H9 (cell line): ENCODE measurements around the gene NDUFA3. TPM values are rescaled to one million over a fixed set of nuclear protein-coding genes. Genes with fewer than 3 reads are reported as not detected.

Experiments used
- DNase-seq: peaks from one replicate; pipeline ENCODE4 v3.0.0-alpha.2; 2017
- H2AFZ ChIP-seq: one replicate; pipeline ENCODE4 v1.6.1; 2013; ENCODE audit warnings: mild to moderate bottlenecking, low read length, control low read depth, moderate library complexity
- H2AK5ac ChIP-seq: 2 replicates; pipeline ENCODE4 v1.6.1; 2013; ENCODE audit warnings: low read length, control low read depth, mixed read lengths; ENCODE audit not compliant: insufficient read length
- H2BK120ac ChIP-seq: one replicate; pipeline ENCODE4 v1.6.1; 2013; ENCODE audit warnings: low read depth, mild to moderate bottlenecking, low read length, control low read depth, inconsistent platforms; ENCODE audit not compliant: poor library complexity, severe bottlenecking
- H2BK12ac ChIP-seq: 2 replicates; pipeline ENCODE4 v1.6.1; 2013; ENCODE audit warnings: low read length, control low read depth, mixed read lengths, low read depth; ENCODE audit not compliant: insufficient read length
- H2BK15ac ChIP-seq: 2 replicates; pipeline ENCODE4 v1.6.1; 2013; ENCODE audit warnings: low read depth, low read length, control low read depth
- H2BK20ac ChIP-seq: one replicate; pipeline ENCODE4 v1.6.1; 2013; ENCODE audit warnings: low read depth, mild to moderate bottlenecking, low read length, control low read depth, inconsistent platforms; ENCODE audit not compliant: poor library complexity, severe bottlenecking
- H2BK5ac ChIP-seq: 2 replicates; pipeline ENCODE4 v1.6.1; 2013; ENCODE audit warnings: low read length, control low read depth, mixed read lengths; ENCODE audit not compliant: insufficient read length
- H3K14ac ChIP-seq: 2 replicates; pipeline ENCODE4 v1.6.1; 2013; ENCODE audit warnings: low read length, control low read depth; ENCODE audit not compliant: insufficient read depth
- H3K18ac ChIP-seq: 2 replicates; pipeline ENCODE4 v1.6.1; 2013; ENCODE audit warnings: low read depth, mild to moderate bottlenecking, mixed read lengths, low read length, control low read depth; ENCODE audit not compliant: insufficient read length
- H3K23ac ChIP-seq: 2 replicates; pipeline ENCODE4 v1.6.1; 2013; ENCODE audit warnings: low read length, control low read depth, mixed read lengths, low read depth; ENCODE audit not compliant: insufficient read length
- H3K23me2 ChIP-seq: 2 replicates; pipeline ENCODE4 v1.6.1; 2013; ENCODE audit warnings: low read depth, mild to moderate bottlenecking, mixed read lengths, low read length, control low read depth; ENCODE audit not compliant: insufficient read length, poor library complexity, severe bottlenecking
- H3K27ac ChIP-seq: 2 replicates; pipeline ENCODE4 v1.5.1; 2013; ENCODE audit warnings: low read length, control low read depth, mixed read lengths, low read depth; ENCODE audit not compliant: insufficient read length
- H3K27me3 ChIP-seq: 2 replicates; pipeline ENCODE4 v1.6.1; 2013; ENCODE audit warnings: low read length, control low read depth, inconsistent platforms; ENCODE audit not compliant: insufficient read depth
- H3K4ac ChIP-seq: 2 replicates; pipeline ENCODE4 v1.6.1; 2013; ENCODE audit warnings: low read depth, mild to moderate bottlenecking, control low read depth, inconsistent platforms, low read length, moderate library complexity
- H3K4me1 ChIP-seq: 2 replicates; pipeline ENCODE4 v1.6.1; 2013; ENCODE audit warnings: low read length, control low read depth, inconsistent platforms; ENCODE audit not compliant: insufficient read depth
- H3K4me2 ChIP-seq: 2 replicates; pipeline ENCODE4 v1.6.1; 2013; ENCODE audit warnings: low read length, control low read depth, mixed read lengths; ENCODE audit not compliant: insufficient read length, insufficient read depth
- H3K56ac ChIP-seq: 2 replicates; pipeline ENCODE4 v1.6.1; 2013; ENCODE audit warnings: low read depth, mild to moderate bottlenecking, mixed read lengths, low read length, control low read depth; ENCODE audit not compliant: insufficient read length
- H3K79me1 ChIP-seq: 2 replicates; pipeline ENCODE4 v1.6.1; 2013; ENCODE audit warnings: low read depth, mild to moderate bottlenecking, moderate library complexity, low read length, control low read depth, inconsistent platforms; ENCODE audit not compliant: insufficient read depth, poor library complexity, severe bottlenecking
- H3K79me2 ChIP-seq: 2 replicates; pipeline ENCODE4 v1.6.1; 2013; ENCODE audit warnings: low read length, control low read depth, inconsistent platforms; ENCODE audit not compliant: insufficient read depth
- H3K9ac ChIP-seq: 2 replicates; pipeline ENCODE4 v1.6.1; 2013; ENCODE audit warnings: low read length, control low read depth, mixed read lengths; ENCODE audit not compliant: insufficient read length; ENCODE audit errors: extremely low read depth
- H3K9me3 ChIP-seq: one replicate; pipeline ENCODE4 v1.6.1; 2013; ENCODE audit warnings: low read depth, low read length, inconsistent platforms; ENCODE audit not compliant: control insufficient read depth
- H3T11ph ChIP-seq: one replicate; pipeline ENCODE4 v1.6.1; 2013; ENCODE audit warnings: mild to moderate bottlenecking, low read length, control low read depth, inconsistent platforms
- H4K20me1 ChIP-seq: one replicate; pipeline ENCODE4 v1.6.1; 2013; ENCODE audit not compliant: control insufficient read depth, insufficient read length, insufficient read depth
- H4K5ac ChIP-seq: 2 replicates; pipeline ENCODE4 v1.6.1; 2013; ENCODE audit warnings: low read depth, mild to moderate bottlenecking, mixed read lengths, low read length, control low read depth; ENCODE audit not compliant: insufficient read length
- H4K8ac ChIP-seq: replicated peaks from 2 replicates; pipeline ENCODE4 v1.6.1; 2013; ENCODE audit warnings: low read length, control low read depth, mixed read lengths, low read depth; ENCODE audit not compliant: insufficient read length
- H4K91ac ChIP-seq: 2 replicates; pipeline ENCODE4 v1.6.1; 2013; ENCODE audit warnings: low read depth, mild to moderate bottlenecking, moderate library complexity, mixed read lengths, low read length, control low read depth; ENCODE audit not compliant: insufficient read length
- H3K27ac Mint-ChIP-seq, 3 experiments: 2 replicates in 2 of 3; 3 replicates in 1 of 3; pipeline ENCODE4 v1.8.0; 2020 to 2021; ENCODE audit warnings: mixed read lengths in 3 of 3, mild to moderate bottlenecking in 1 of 3, moderate library complexity in 1 of 3
- H3K27me3 Mint-ChIP-seq: 2 replicates; pipeline ENCODE4 v1.8.0; 2021; ENCODE audit warnings: low read depth, mild to moderate bottlenecking, moderate library complexity, mixed read lengths
- H3K36me3 Mint-ChIP-seq, 3 experiments: 2 replicates in 2 of 3; 3 replicates in 1 of 3; pipeline ENCODE4 v1.8.0; 2020 to 2021; ENCODE audit warnings: low read depth in 3 of 3, mixed read lengths in 3 of 3; ENCODE audit not compliant: insufficient read depth in 1 of 3
- H3K4me1 Mint-ChIP-seq, 2 experiments: 2 replicates each; pipeline ENCODE4 v1.8.0; 2020; ENCODE audit warnings: mixed read lengths in 2 of 2
- H3K4me3 Mint-ChIP-seq, 2 experiments: 2 replicates in 1 of 2; 3 replicates in 1 of 2; pipeline ENCODE4 v1.8.0; 2020 to 2021; ENCODE audit warnings: mild to moderate bottlenecking in 2 of 2, mixed read lengths in 2 of 2, moderate library complexity in 1 of 2
- H3K9me3 Mint-ChIP-seq, 2 experiments: 2 replicates in 1 of 2; 3 replicates in 1 of 2; pipeline ENCODE4 v1.8.0; 2020; ENCODE audit warnings: mild to moderate bottlenecking in 2 of 2, mixed read lengths in 2 of 2, moderate library complexity in 1 of 2
- WGBS: extraction: QIAGEN DNeasy Blood & Tissue Kit; methylation state at CpG from one replicate; pipeline ENCODE4 v1.1.7; 2013; ENCODE audit warnings: missing lambda C conversion rate, low lambda C conversion rate, mixed read lengths; ENCODE audit not compliant: insufficient read length; ENCODE audit errors: extremely low coverage; 5-methylcytosine and 5-hydroxymethylcytosine counted together
- total RNA-seq: library from RNA; stranded (reverse); gene quantifications from 2 replicates; pipeline ENCODE4 v1.2.1, GENCODE V29; 2021
- TF ChIP-seq, protein P1 (sequence below): fragments of 200-600 bp; sonication (generic); conservative IDR thresholded peaks from 3 replicates; pipeline ENCODE4 v1.8.0; 2021; ENCODE audit warnings: antibody characterized with exemption, mild to moderate bottlenecking

The NDUFA3 gene
- total RNA-seq, 1 experiment from 2014 or later: 174 TPM

DNA sequence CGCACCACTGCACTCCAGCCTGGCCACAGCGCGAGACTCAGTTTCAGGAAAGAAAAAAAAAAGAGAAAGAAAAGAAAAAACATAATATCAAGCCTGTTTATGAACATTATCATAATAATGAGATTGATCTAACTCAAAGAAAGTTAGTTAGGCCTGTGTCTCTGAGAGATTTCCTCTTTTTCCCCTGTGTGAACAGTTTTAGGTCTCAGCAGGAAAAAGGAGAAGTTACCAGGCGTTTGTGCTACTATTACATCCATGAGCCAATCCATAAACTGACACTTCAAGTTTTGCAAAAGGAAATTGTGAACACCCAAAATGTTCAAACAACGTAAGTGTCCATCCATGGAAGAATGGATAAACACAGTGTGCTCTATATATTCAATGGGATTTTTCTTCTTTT lies 25.3 kb upstream of the NDUFA3 start:
- Mint-ChIP-seq H3K27me3 (peaks cover 2% of the 10 kb centered on the region; the same call in 1 of the 2 replicates), H3K4me1 (peaks cover 0 to 5% of the 10 kb centered on the region in 2 experiments; a peak in 1 of 4 replicates), H3K9me3 (peaks cover 17 to 18% of the 10 kb centered on the region in 2 experiments), H3K36me3 (peaks cover 0 to 5% (median 1%) of the 10 kb centered on the region in 3 experiments; a peak in 4 of 7 replicates), H3K27ac (no peak overlapping the region), H3K4me3 (no peak overlapping the region)
- no peak for DNase-seq
- Histone ChIP-seq H2BK5ac (no peak overlapping the region), H4K91ac (no peak overlapping the region), H3K14ac (no peak overlapping the region), H3K23me2 (no peaks in the 10 kb centered on the region), H2AK5ac (no peak overlapping the region), H3K27ac (no peak overlapping the region), H3K9me3 (peaks cover 6% of the 10 kb centered on the region), H2BK20ac (no peak overlapping the region), H3K4ac (no peak overlapping the region), H2BK12ac (no peak overlapping the region), H4K20me1 (no peaks in the 10 kb centered on the region), H3K4me1 (no peaks in the 10 kb centered on the region), H3K23ac (no peak overlapping the region), H4K5ac (no peak overlapping the region), H3K18ac (no peak overlapping the region), H3K79me1 (no peaks in the 10 kb centered on the region), H3K9ac (no peak overlapping the region), H2BK15ac (no peak overlapping the region), H3T11ph (no peak overlapping the region), H3K79me2 (no peaks in the 10 kb centered on the region), H3K56ac (no peak overlapping the region), H2AFZ (no peak overlapping the region), H3K27me3 (no peaks in the 10 kb centered on the region), H4K8ac (no peak overlapping the region), H2BK120ac (no peak overlapping the region), H3K4me2 (no peak overlapping the region)
- no CpG with 5 or more reads among the region's 5 CpGs for WGBS
- TF ChIP-seq, protein P1, sequence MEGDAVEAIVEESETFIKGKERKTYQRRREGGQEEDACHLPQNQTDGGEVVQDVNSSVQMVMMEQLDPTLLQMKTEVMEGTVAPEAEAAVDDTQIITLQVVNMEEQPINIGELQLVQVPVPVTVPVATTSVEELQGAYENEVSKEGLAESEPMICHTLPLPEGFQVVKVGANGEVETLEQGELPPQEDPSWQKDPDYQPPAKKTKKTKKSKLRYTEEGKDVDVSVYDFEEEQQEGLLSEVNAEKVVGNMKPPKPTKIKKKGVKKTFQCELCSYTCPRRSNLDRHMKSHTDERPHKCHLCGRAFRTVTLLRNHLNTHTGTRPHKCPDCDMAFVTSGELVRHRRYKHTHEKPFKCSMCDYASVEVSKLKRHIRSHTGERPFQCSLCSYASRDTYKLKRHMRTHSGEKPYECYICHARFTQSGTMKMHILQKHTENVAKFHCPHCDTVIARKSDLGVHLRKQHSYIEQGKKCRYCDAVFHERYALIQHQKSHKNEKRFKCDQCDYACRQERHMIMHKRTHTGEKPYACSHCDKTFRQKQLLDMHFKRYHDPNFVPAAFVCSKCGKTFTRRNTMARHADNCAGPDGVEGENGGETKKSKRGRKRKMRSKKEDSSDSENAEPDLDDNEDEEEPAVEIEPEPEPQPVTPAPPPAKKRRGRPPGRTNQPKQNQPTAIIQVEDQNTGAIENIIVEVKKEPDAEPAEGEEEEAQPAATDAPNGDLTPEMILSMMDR: no peak
